Fibroblast of mammary gland (primary cell): ENCODE data around the gene GAS2L1.
"Not testable (repeated sequence)": the region's sequence is repeated elsewhere in the genome, so short reads cannot be mapped to it uniquely, and the experiment has no call there.

Source experiments
- DNase-seq: peaks from one replicate; pipeline ENCODE4 v3.0.0-alpha.2; 2010; ENCODE audit warnings: low read depth
- H3K4me3 ChIP-seq: 2 replicates; pipeline ENCODE4 v1.5.1; 2011; ENCODE audit warnings: low read depth, mild to moderate bottlenecking, low read length, moderate library complexity; ENCODE audit not compliant: control insufficient read depth
- TF ChIP-seq, protein P1 (sequence below): conservative IDR thresholded peaks from 2 replicates; pipeline ENCODE4 v1.5.1; 2011; ENCODE audit warnings: low read depth, low read length, inconsistent platforms; ENCODE audit not compliant: control insufficient read depth, insufficient read depth

GAS2L1 gene

DNA sequence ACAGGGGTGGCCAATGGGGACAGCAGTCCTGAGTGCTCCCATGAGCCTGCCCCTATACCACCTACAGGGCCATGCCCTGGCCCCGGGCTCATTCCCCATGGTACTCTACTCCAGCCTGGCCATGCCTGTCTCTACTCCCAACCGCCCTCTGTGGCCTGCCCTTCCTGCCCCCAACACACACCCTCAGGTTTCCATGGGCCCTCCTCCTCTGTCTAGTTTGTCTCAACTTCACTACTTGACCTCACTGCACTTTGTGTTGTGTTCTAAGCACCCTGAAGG is 35.3 kb downstream of the GAS2L1 start:
- TF ChIP-seq, protein P1, sequence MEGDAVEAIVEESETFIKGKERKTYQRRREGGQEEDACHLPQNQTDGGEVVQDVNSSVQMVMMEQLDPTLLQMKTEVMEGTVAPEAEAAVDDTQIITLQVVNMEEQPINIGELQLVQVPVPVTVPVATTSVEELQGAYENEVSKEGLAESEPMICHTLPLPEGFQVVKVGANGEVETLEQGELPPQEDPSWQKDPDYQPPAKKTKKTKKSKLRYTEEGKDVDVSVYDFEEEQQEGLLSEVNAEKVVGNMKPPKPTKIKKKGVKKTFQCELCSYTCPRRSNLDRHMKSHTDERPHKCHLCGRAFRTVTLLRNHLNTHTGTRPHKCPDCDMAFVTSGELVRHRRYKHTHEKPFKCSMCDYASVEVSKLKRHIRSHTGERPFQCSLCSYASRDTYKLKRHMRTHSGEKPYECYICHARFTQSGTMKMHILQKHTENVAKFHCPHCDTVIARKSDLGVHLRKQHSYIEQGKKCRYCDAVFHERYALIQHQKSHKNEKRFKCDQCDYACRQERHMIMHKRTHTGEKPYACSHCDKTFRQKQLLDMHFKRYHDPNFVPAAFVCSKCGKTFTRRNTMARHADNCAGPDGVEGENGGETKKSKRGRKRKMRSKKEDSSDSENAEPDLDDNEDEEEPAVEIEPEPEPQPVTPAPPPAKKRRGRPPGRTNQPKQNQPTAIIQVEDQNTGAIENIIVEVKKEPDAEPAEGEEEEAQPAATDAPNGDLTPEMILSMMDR: no peak
- no peak overlapping the region for H3K4me3 ChIP-seq
- no peak for DNase-seq

DNA sequence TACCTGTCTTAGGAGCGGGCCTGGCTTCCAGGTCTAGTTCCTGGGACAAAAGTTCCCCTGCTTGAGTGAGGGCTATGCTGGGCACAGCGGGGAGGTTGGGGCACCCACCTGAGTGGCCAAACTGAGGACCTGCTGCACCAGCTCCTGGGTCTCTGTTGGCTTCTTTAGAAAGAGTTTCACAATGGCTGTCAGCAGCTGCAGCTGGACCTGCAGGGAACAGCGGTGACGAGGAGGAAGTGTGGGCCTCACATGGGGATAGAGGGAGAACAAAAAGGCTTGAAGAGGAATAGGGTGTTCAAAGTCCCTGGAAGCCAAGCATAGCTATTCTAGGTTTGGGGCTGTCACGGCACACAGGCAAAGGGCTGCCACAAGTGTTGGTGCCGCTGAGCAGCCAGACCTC is 35.7 kb downstream of the GAS2L1 start:
- TF ChIP-seq, protein P1: no peak
- no peak for DNase-seq
- H3K4me3 ChIP-seq: no peak overlapping the region

- DNase-seq: no peak
- TF ChIP-seq, protein P1: no peak
- no peak overlapping the region for H3K4me3 ChIP-seq
These were observed 36.3 kb downstream of the GAS2L1 start for GRCh38 chr22:29342577-29343312.

GRCh38 chr22:29343313-29343805 is 36.9 kb downstream of the GAS2L1 start:
- DNase-seq: peak; percentile 41
- TF ChIP-seq, protein P1: no peak
- H3K4me3 ChIP-seq: no peak overlapping the region

GRCh38 chr22:29344137-29344536 is 37.7 kb downstream of the GAS2L1 start:
- no peak overlapping the region for H3K4me3 ChIP-seq
- peak; percentile 82 for DNase-seq
- TF ChIP-seq, protein P1: no peak

DNA sequence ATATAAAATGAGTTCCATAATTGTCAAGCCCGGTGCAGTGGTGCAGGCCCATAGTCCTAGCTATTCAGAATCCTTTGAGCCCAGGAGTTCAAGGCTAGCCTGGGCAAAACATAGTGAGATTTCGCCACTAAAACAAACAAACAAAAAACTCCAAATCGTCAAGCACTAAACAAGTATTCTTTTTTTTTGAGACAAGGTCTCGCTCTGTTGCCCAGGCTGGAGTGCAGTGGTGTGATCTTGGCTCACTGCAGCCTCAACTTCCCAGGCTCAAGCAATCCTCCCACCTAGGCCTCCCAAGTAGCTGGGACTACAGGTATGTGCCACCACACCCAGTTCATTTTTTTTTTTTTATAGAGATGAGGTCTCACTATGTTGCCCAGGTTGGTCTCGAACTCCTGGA is 38.4 kb downstream of the GAS2L1 start:
- not testable (repeated sequence) for H3K4me3 ChIP-seq, DNase-seq

GRCh38 chr22:29345932-29346331 is 39.5 kb downstream of the GAS2L1 start:
- TF ChIP-seq, protein P1: no peak
- DNase-seq: no peak

More at GRCh38 chr22:29345932-29346331, 39.5 kb downstream of the GAS2L1 start:
- H3K4me3 ChIP-seq: no peak overlapping the region
